ENCODE measurements around the gene FEM1C.

DNA sequence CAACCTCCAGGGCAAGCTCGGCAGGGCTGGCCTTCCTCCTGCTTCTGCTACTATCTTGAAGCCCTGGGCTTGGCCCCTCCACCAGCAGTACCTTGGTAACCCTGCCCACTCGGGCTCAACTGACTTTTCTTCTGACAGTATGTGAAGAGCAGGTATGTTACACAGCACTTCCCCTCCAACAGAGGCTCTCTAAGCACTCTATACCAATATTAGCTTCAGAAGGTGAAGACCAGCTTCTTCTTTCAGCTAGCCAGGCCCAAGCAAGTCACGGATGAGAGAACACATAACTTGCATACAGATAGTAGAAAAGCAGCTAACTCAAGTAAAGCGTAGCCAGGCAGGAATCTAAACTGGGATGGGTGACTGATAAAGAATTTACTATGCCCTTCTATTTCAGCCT, 64.3 kb downstream of the FEM1C start:
- TF ChIP-seq, protein P1, sequence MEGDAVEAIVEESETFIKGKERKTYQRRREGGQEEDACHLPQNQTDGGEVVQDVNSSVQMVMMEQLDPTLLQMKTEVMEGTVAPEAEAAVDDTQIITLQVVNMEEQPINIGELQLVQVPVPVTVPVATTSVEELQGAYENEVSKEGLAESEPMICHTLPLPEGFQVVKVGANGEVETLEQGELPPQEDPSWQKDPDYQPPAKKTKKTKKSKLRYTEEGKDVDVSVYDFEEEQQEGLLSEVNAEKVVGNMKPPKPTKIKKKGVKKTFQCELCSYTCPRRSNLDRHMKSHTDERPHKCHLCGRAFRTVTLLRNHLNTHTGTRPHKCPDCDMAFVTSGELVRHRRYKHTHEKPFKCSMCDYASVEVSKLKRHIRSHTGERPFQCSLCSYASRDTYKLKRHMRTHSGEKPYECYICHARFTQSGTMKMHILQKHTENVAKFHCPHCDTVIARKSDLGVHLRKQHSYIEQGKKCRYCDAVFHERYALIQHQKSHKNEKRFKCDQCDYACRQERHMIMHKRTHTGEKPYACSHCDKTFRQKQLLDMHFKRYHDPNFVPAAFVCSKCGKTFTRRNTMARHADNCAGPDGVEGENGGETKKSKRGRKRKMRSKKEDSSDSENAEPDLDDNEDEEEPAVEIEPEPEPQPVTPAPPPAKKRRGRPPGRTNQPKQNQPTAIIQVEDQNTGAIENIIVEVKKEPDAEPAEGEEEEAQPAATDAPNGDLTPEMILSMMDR (IDR thresholded peaks at IDR 0.05 in 4 of 5, conservative IDR thresholded peaks at IDR 0.05 in 1 of 5) = no peak
- TF ChIP-seq POLR2A (IDR thresholded peaks at IDR 0.05) = no peak
